Lower leg skin (tissue), 3 donors: ENCODE results near the gene LCN2.

Experiments used
- CTCF ChIP-seq, 3 donors: fragments of 450-650 bp; IDR thresholded peaks; one replicate each; pipeline ENCODE4 v1.5.1; 2016; ENCODE audit warnings: antibody characterized with exemption in 3 of 3, mild to moderate bottlenecking in 3 of 3, moderate library complexity in 2 of 3
- POLR2A ChIP-seq, 2 donors: fragments of 450-650 bp; IDR thresholded peaks; one replicate each; pipeline ENCODE4 v1.6.1; 2016 to 2017; ENCODE audit warnings: antibody characterized with exemption in 2 of 2, mild to moderate bottlenecking in 1 of 2, moderate library complexity in 1 of 2

DNA sequence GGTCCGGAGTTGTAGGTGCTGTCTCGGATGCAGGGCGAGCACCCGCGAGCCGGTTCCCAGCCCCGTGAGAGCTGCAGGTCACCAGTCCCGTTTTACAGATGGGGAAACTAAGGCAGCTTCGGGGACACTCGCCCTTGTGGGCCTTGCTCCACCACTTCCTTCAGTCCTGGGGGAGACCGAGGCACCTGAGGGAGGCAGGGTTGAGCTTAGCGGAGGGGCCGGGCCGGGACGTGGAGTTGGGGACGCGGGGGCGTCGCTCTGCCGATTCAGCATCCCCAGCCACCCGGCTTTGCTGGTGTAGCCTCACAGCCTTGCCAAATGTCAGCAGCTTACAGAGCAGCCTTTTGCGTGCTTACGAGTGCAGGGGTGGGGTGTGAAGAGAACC is 11.3 kb downstream of the LCN2 start:
- TF ChIP-seq CTCF (IDR thresholded peaks at IDR 0.05) (no peak), POLR2A (IDR thresholded peaks at IDR 0.05) (no peak)
